ENCODE measurements around the gene MSI2.
"Not testable (repeated sequence)": the region's sequence is repeated elsewhere in the genome, so short reads cannot be mapped to it uniquely, and the experiment has no call there.

MSI2 gene

GRCh38 chr17:57609125-57609877, 353.0 kb downstream of the MSI2 start:
- no peak for DNase-seq

- DNase-seq = no peak
These were observed 353.6 kb downstream of the MSI2 start for GRCh38 chr17:57609878-57610270.

- DNase-seq = no peak
These were observed 356.1 kb downstream of the MSI2 start for GRCh38 chr17:57612202-57613071.

- no peak for DNase-seq
These were observed 358.4 kb downstream of the MSI2 start for GRCh38 chr17:57614742-57615141.

GRCh38 chr17:57615836-57616757, 359.8 kb downstream of the MSI2 start:
- no peak for DNase-seq

- DNase-seq = no peak
These were observed 360.9 kb downstream of the MSI2 start for GRCh38 chr17:57617218-57617617.

GRCh38 chr17:57619061-57619937, 363.0 kb downstream of the MSI2 start:
- DNase-seq = no peak

- no peak for DNase-seq
These were observed 364.3 kb downstream of the MSI2 start for GRCh38 chr17:57620576-57620975.

- not testable (repeated sequence) for DNase-seq
These were observed 365.5 kb downstream of the MSI2 start for GRCh38 chr17:57621791-57622190.

GRCh38 chr17:57622306-57622682, 366.0 kb downstream of the MSI2 start:
- no peak for DNase-seq

GRCh38 chr17:57622683-57623433, 366.5 kb downstream of the MSI2 start:
- no peak for DNase-seq

GRCh38 chr17:57623620-57624019, 367.3 kb downstream of the MSI2 start:
- no peak for DNase-seq

- DNase-seq = no peak
These were observed 368.1 kb downstream of the MSI2 start for GRCh38 chr17:57624386-57624785.

- no peak for DNase-seq
These were observed 369.2 kb downstream of the MSI2 start for GRCh38 chr17:57625511-57625910.

GRCh38 chr17:57625957-57626356, 369.6 kb downstream of the MSI2 start:
- no peak for DNase-seq

- DNase-seq = no peak
These were observed 370.3 kb downstream of the MSI2 start for GRCh38 chr17:57626520-57627210.

- no peak for DNase-seq
These were observed 371.3 kb downstream of the MSI2 start for GRCh38 chr17:57627591-57627990.

GRCh38 chr17:57628421-57628820, 372.1 kb downstream of the MSI2 start:
- DNase-seq = no peak

GRCh38 chr17:57629470-57629869, 373.1 kb downstream of the MSI2 start:
- no peak for DNase-seq

GRCh38 chr17:57629886-57630285, 373.6 kb downstream of the MSI2 start:
- DNase-seq = no peak

GRCh38 chr17:57630736-57631135, 374.4 kb downstream of the MSI2 start:
- no peak for DNase-seq

Measured in activated gamma-delta T cell treated with Interleukin-2 at 50 U/mL for 16 hours (primary cell).